ENCODE measurements around the gene HYAL3.
"Not testable (repeated sequence)": the region's sequence is repeated elsewhere in the genome, so short reads cannot be mapped to it uniquely, and the experiment has no call there.

DNA sequence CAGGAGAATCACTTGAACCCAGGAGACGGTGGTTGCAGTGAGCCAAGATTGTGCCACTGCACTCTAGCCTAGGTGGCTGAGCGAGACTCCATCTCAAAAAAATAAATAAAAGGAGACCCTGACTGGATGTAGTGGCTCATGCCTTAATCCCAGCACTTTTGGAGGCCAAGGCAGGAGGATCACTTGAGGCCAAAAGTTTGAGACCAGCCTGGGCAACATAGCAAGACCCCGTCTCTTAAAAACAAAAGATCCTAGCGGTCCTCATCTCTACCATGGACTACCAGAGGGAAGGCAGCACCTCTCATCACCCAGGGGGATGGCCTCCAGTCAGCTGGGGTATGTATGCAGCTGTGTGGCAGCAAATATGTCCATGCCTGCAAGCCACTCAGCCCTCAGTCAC is 37.0 kb downstream of the HYAL3 start:
- not testable (repeated sequence) for TF ChIP-seq YY1 (IDR thresholded peaks at IDR 0.05; ENCODE audit: insufficient read depth, insufficient read length); ZNF274 (IDR thresholded peaks at IDR 0.05; ENCODE audit: low read depth, low read length)
